Measurements from ENCODE around the gene NBPF1.
A peak's percentile ranks its signal among the peaks of the same experiment; 100 is the strongest.
"Not testable (repeated sequence)": the region's sequence is repeated elsewhere in the genome, so short reads cannot be mapped to it uniquely, and the experiment has no call there.

NBPF1 gene

DNA sequence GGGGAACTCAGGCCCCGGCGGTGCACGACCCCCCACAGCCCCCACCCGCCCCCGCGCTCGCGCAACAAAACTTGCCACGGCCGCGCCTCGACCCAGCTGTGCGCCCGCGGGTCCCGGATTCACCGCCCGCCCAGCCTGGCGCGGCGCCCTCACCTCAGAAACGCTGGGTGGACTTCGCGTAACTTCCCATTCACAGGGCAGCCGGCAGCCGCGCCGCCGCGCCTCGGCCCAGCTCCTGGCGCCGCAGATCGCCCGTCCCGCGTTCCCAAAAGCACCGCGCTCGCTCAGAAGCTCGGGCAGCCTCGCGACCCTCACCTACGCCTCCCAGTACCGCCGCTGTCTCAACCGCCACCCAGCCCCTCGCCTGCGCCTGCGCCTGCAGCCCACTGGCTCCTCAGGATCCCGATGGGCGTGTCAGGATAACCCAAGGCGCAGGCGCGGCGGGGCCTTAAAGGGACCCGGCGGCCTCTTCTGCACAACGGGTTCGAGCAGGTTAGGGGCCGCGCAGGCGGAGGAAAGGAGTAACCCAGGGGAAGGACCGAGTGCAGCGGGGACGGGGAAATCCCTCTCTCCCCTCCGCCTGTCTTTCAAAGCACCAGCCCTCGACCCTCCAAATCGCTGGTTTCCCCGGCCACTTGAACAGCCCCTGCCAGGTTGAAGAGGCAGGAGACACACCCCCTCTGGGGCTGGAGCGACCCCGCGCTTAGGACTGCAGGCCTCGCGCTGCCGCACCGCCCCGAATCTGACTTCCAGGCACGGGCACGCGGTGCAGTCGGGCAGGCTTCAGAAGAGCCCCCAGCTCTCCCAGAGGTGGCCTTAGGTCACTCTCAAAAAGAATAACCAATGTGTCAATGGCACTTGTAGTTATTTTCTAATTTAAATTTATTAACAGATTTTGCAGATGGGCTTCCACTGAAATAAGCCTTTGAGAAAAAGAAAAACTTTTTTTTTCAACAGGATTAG is at the start of gene NBPF1:
TSS of gene NBPF1 (minus strand) at position 380 of the 963 bp plus-strand sequence.
- peak; percentile 100 for DNase-seq (ENCODE audit: low spot score)

DNA sequence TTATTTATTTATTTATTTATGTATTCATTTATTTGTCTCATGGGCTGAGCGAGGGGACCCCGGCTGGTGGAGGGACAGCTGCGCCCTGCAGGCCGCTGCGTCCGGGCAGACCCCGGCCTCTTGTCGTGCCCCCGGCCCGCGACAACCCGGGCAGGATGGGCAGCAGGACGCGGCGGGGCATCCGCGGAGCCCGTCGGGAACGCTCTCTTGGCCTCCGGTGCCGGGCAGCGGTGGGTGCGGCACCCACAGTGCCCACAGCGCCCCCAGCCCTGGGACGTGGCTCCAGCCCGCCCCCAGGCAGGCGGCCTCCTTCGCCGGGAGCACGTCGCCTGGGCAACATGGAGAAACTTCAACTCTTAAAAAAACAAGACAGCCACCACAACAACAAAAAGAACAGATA is 44.9 kb upstream of the NBPF1 start:
- DNase-seq (ENCODE audit: low spot score), result not testable (repeated sequence)

DNA sequence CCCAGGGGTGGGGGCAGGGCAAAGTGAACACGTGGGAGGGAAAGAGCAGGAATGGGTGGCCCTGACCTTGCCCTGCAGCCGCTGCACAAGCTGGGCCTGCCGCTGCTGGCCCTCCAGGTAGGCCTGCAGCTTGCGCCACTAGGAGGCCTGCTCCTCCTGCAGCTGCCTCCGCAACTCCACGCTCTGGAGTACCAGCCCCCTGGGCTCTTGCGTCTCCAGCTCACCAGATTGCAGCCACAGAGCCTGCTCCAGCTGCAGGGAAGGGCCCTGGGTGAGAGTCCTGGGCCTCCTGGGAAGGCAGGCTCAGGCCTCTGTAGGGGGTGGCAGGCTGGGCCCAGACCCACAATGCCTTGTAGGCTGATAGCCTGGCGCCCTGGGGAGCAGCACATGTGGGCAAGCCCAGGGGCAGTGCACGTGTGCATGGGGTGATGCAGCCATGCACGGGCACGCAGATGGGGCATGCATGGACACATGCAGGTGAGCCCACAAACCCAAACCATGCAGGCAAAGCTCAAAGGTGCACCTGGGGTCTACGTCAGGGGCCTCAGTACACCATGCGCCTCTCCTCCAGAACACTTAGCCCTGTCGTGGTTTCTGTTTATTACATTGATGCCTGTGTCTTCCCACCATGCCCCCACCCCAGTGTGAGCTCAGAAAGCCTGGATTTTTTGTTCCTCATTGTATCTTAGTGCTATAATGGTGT is 43.8 kb upstream of the NBPF1 start:
- not testable (repeated sequence) for DNase-seq (ENCODE audit: low spot score)

GRCh38 chr1:16656574-16656973 is 43.2 kb upstream of the NBPF1 start:
- DNase-seq (ENCODE audit: low spot score), result not testable (repeated sequence)

DNA sequence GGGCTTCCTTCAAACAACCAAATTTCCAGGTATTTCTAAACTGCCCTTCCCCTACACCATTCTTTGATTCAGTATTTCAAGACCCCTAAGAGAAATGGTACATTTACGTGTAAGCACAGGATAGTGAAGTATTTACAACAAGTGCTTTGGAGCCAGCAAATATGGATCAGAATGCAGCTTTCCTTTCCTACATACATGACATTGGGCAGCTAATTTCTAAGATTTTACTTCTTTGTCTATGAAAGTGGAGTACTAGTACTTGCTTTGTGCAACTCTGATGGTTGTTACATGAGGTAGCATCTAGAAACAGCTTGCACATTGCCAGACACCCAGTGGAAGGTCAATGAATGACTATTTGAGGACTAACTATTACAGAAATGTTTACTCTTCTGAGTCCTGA is 38.2 kb upstream of the NBPF1 start:
- DNase-seq (ENCODE audit: low spot score), result not testable (repeated sequence)

DNA sequence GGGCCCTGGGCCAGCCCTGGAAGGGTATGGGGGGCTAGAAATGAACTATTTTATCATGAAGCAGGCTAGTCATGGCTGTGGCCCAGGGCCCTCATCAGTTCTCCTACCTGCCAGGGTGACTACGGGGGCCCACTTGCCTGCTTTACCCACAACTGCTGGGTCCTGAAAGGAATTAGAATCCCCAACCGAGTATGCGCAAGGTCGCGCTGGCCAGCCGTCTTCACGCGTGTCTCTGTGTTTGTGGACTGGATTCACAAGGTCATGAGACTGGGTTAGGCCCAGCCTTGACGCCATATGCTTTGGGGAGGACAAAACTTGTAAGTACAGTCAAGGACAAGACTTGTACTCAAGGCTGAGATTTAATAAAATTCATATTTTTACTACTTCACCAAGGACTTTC is 36.6 kb upstream of the NBPF1 start:
- DNase-seq (ENCODE audit: low spot score), result not testable (repeated sequence)

DNA sequence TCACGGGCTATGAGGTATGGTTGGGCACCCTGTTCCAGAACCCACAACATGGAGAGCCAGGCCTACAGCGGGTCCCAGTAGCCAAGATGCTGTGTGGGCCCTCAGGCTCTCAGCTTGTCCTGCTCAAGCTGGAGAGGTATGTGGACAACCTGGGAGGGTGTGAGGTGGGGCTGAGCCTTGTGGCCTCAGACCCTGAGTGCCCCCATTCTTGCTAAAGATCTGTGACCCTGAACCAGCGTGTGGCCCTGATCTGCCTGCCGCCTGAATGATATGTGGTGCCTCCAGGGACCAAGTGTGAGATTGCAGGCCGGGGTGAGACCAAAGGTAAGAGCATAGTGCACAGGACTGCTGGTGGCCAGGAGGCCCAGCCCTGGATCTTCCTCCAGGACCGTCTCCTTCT is 36.0 kb upstream of the NBPF1 start:
- DNase-seq (ENCODE audit: low spot score), result not testable (repeated sequence)

DNA sequence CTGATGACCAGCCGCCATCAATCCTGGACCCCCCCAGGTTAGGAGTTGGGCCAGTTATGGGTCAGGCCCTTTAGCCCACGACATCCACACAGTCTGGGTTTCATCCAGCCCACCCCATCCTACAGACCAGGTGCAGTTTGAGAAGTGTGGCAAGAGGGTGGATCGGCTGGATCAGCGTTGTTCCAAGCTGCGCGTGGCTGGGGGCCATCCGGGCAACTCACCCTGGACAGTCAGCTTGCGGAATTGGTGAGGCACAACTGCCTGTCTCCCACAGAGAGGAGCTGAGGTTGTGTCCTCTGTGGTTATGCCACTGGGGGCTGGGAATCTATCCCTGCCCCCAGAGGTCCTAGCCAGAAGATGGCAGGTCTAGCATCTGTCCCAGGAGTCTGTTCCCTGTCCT is 35.4 kb upstream of the NBPF1 start:
- not testable (repeated sequence) for DNase-seq (ENCODE audit: low spot score)

GRCh38 chr1:16648250-16648649 is 34.9 kb upstream of the NBPF1 start:
- DNase-seq (ENCODE audit: low spot score), result not testable (repeated sequence)

- DNase-seq (ENCODE audit: low spot score), result not testable (repeated sequence)
These were observed 34.1 kb upstream of the NBPF1 start for GRCh38 chr1:16647179-16648176.

DNA sequence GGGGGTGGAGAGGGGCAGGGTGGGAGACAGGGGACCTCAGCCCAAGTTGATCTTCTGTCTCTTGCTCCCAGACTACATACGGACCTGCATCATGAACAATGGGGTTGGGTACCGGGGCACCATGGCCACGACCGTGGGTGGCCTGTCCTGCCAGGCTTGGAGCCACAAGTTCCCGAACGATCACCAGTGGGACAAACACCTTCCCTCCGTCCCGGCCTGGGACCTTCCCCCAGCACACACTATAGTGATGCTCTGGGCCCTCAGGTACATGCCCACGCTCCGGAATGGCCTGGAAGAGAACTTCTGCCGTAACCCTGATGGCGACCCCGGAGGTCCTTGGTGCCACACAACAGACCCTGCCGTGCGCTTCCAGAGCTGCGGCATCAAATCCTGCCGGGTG is 33.4 kb upstream of the NBPF1 start:
- not testable (repeated sequence) for DNase-seq (ENCODE audit: low spot score)

DNA sequence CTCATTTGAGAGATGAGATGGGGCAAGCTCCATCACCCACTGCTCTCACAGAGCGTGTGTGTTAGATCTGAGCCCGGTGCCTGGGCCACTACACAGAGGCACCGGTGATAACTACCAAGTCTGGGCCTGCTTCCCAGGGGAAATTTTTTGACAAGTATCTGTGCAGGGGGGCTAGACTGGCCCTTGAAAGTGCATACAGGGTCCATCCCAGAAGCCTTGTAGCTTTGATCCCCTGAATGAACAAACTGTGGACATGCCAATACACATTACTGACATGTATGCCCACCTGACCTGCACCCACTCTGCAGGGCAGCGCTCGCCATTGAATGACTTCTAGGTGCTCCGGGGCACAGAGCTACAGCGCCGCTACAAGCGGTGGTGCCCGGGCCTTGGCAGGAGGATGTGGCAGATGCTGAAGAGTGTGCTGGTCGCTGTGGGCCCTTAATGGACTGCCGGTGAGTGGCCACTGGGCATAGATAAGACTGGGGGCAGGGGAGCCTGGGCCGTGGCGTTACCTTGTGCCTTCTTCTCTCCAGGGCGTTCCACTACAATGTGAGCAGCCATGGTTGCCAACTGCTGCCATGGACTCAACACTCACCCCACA is 32.8 kb upstream of the NBPF1 start:
- not testable (repeated sequence) for DNase-seq (ENCODE audit: low spot score)

- not testable (repeated sequence) for DNase-seq (ENCODE audit: low spot score)
These were observed 32.1 kb upstream of the NBPF1 start for GRCh38 chr1:16645271-16646060.

- DNase-seq (ENCODE audit: low spot score), result peak; percentile 100
These were observed 31.3 kb upstream of the NBPF1 start for GRCh38 chr1:16644482-16645270.

DNA sequence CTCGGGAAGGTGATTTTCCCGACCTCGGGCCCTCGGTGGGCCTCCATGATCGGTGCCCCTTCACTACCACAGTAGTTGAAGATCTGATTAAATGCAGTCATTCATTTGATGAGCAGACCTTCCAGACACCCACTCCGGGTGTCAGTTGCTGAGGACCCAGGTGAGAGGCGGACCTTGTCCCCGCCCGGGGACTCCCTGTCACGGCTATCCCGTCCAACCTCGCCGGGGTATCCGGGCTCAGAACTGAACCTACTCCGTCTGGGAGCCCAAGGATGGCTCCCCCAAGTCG is 30.8 kb upstream of the NBPF1 start:
- DNase-seq (ENCODE audit: low spot score), result no peak

- DNase-seq (ENCODE audit: low spot score), result peak; percentile 41
These were observed 30.3 kb upstream of the NBPF1 start for GRCh38 chr1:16643476-16644192.

DNA sequence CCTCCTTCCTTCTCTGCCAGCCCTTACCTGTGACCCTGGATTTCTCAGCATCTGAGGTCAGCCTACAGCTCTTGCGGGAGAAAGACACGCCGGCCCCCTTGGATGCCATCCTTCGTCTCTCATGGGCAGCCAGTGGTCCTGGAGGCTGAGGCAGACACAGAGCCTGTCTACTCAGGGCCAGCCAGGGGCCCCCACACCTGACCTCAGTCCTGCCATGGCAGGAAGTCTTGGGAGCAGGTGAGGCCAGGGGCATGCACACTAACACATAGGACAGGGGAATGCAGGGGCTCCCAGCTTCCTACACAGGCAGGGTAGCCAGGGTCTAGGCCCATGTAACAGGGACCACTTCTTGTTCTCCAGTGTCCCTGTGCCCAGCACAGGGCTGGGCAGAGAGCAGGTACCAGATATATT is 29.6 kb upstream of the NBPF1 start:
- not testable (repeated sequence) for DNase-seq (ENCODE audit: low spot score)

- not testable (repeated sequence) for DNase-seq (ENCODE audit: low spot score)
These were observed 28.9 kb upstream of the NBPF1 start for GRCh38 chr1:16642025-16642966.

Data from kidney capillary endothelial cell (primary cell).